ENCODE measurements around the gene YEATS2. TPM values are rescaled to one million over a fixed set of nuclear protein-coding genes. Genes with fewer than 3 reads are reported as not detected.
"Not testable (repeated sequence)": the region's sequence is repeated elsewhere in the genome, so short reads cannot be mapped to it uniquely, and the experiment has no call there.

YEATS2 gene
- total RNA-seq, 1 donor from 2014 or later: 68.4 TPM

DNA sequence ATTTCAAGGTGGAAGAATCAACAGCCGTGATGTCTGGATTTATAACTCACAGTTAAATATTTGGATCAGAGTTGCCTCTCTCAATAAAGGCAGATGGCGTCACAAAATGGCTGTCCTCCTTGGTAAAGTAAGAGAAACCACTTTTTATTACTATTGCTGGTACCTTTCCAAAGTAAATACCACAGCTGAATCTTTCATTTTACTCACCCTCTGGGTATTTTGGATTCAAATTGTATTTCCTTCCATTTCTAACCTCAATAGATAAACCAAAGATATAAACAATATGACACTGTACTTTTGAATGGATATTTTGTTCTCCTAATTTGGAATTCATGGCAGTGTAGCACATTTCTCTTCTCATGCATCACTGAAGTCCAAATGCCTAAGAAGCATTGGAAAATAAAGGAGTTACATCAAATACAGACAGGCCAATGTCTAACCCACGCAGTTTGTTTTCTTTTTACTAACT lies 32.6 kb upstream of the YEATS2 start:
- Mint-ChIP-seq H3K36me3 (ENCODE audit: insufficient read depth) (peaks cover 41% of the 10 kb centered on the region), H3K4me3 (ENCODE audit: low read depth) (no peak overlapping the region)

DNA sequence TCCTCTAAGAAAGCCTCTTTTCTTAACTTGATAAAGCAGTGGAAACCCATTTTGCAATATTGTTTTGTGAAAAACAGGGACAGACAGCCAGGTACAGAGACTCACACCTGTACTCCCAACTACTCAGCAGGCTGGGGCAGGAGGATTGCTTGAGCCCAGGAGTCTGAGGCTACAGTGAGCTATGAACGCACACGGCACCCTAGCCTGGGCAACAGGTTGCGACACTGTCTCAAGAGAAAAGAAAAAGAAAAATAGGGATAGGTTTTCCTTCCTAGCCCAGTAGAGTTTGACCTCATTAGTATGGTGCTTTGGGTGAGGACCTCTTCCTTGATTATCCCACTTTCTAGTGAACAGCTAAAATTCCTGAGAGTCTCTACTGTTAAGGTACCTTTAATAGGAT lies 17.5 kb upstream of the YEATS2 start:
- TF ChIP-seq, protein P1, sequence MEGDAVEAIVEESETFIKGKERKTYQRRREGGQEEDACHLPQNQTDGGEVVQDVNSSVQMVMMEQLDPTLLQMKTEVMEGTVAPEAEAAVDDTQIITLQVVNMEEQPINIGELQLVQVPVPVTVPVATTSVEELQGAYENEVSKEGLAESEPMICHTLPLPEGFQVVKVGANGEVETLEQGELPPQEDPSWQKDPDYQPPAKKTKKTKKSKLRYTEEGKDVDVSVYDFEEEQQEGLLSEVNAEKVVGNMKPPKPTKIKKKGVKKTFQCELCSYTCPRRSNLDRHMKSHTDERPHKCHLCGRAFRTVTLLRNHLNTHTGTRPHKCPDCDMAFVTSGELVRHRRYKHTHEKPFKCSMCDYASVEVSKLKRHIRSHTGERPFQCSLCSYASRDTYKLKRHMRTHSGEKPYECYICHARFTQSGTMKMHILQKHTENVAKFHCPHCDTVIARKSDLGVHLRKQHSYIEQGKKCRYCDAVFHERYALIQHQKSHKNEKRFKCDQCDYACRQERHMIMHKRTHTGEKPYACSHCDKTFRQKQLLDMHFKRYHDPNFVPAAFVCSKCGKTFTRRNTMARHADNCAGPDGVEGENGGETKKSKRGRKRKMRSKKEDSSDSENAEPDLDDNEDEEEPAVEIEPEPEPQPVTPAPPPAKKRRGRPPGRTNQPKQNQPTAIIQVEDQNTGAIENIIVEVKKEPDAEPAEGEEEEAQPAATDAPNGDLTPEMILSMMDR (IDR thresholded peaks at IDR 0.05; ENCODE audit: unreplicated experiment): no peak
- Mint-ChIP-seq H3K27ac (no peak overlapping the region), H3K9me3 (ENCODE audit: low read depth) (no peaks in the 10 kb centered on the region), H3K4me3 (ENCODE audit: low read depth) (no peak overlapping the region), H3K36me3 (ENCODE audit: insufficient read depth) (peaks cover 8% of the 10 kb centered on the region), H3K4me1 (ENCODE audit: low read depth) (peaks cover 2% of the 10 kb centered on the region), H3K27me3 (no peaks in the 10 kb centered on the region)
- DNase-seq (ENCODE audit: low spot score, unreplicated experiment): no peak

More for the DNA sequence above, 32.6 kb upstream of the YEATS2 start:
- no peak for DNase-seq (ENCODE audit: low spot score, unreplicated experiment)
- H3K4me1 Mint-ChIP-seq (ENCODE audit: low read depth): no peaks in the 10 kb centered on the region
- H3K27ac Mint-ChIP-seq: no peak overlapping the region
- no peaks in the 10 kb centered on the region for H3K27me3 Mint-ChIP-seq
- TF ChIP-seq, protein P1 (IDR thresholded peaks at IDR 0.05; ENCODE audit: unreplicated experiment): no peak
- peaks cover 4% of the 10 kb centered on the region for H3K9me3 Mint-ChIP-seq (ENCODE audit: low read depth)

DNA sequence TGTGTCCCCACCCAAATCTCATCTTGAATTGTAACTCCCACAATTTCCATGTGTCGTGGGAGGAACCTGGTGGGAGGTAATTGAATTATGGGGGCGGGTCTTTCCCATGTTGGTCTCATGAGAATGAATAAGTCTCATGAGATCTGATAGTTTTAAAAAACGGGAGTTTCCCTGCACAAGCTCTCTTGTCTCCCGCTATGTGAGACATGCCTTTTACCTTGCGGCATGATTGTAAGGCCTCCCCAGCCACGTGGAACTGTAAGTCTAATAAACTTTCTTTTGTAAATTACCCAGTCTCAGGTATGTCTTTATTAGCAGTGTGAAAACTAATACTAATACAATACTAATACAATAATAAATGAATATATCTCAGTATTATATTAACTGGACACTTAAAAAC lies 9.9 kb upstream of the YEATS2 start:
- Mint-ChIP-seq H3K4me1 (ENCODE audit: low read depth) (peaks cover 2% of the 10 kb centered on the region), H3K36me3 (ENCODE audit: insufficient read depth) (peaks cover under 1% of the 10 kb centered on the region), H3K9me3 (ENCODE audit: low read depth) (peaks cover 2% of the 10 kb centered on the region), H3K4me3 (ENCODE audit: low read depth) (no peak overlapping the region), H3K27ac (no peak overlapping the region), H3K27me3 (no peaks in the 10 kb centered on the region)
- TF ChIP-seq, protein P1 (IDR thresholded peaks at IDR 0.05; ENCODE audit: unreplicated experiment): no peak
- no peak for DNase-seq (ENCODE audit: low spot score, unreplicated experiment)

DNA sequence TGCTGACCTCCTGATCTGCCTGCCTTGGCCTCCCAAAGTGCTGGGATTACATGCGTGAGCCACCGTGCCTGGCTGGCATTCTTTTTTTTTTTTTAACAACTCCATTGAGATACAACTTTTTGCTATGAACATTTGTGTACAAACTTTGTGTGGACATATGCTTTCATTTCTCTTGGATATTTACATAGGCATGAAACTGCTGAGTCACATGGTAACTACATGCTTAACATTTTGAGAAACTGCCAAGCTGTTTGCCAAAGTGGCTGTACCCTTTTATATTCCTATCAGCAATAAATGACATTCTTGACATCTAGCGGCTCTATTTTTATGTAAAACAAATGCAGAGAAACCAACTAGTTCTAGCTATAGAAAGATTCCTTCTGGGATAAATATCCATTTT lies 8.7 kb upstream of the YEATS2 start:
- DNase-seq (ENCODE audit: low spot score, unreplicated experiment): no peak
- Mint-ChIP-seq H3K4me1 (ENCODE audit: low read depth) (no peaks in the 10 kb centered on the region), H3K9me3 (ENCODE audit: low read depth) (peaks cover 2% of the 10 kb centered on the region), H3K27me3 (no peaks in the 10 kb centered on the region), H3K27ac (no peak overlapping the region), H3K36me3 (ENCODE audit: insufficient read depth) (no peaks in the 10 kb centered on the region), H3K4me3 (ENCODE audit: low read depth) (no peak overlapping the region)
- TF ChIP-seq, protein P1 (IDR thresholded peaks at IDR 0.05; ENCODE audit: unreplicated experiment): no peak

GRCh38 chr3:183689621-183690020 lies 8.0 kb upstream of the YEATS2 start:
- H3K4me1 Mint-ChIP-seq (ENCODE audit: low read depth); H3K27me3 Mint-ChIP-seq; H3K27ac Mint-ChIP-seq; DNase-seq (ENCODE audit: low spot score, unreplicated experiment); H3K9me3 Mint-ChIP-seq (ENCODE audit: low read depth); H3K4me3 Mint-ChIP-seq (ENCODE audit: low read depth); H3K36me3 Mint-ChIP-seq (ENCODE audit: insufficient read depth): not testable (repeated sequence)

GRCh38 chr3:183690402-183690995 lies 7.1 kb upstream of the YEATS2 start:
- H3K27me3 Mint-ChIP-seq: no peaks in the 10 kb centered on the region
- peaks cover 2% of the 10 kb centered on the region for H3K9me3 Mint-ChIP-seq (ENCODE audit: low read depth)
- no peak overlapping the region for H3K4me3 Mint-ChIP-seq (ENCODE audit: low read depth)
- DNase-seq (ENCODE audit: low spot score, unreplicated experiment): no peak
- TF ChIP-seq, protein P1 (IDR thresholded peaks at IDR 0.05; ENCODE audit: unreplicated experiment): no peak
- no peak overlapping the region for H3K27ac Mint-ChIP-seq
- no peaks in the 10 kb centered on the region for H3K36me3 Mint-ChIP-seq (ENCODE audit: insufficient read depth)
- no peaks in the 10 kb centered on the region for H3K4me1 Mint-ChIP-seq (ENCODE audit: low read depth)

Measured in progenitor cell of endocrine pancreas (in vitro differentiated cells).